Pulmonary artery endothelial cell (primary cell): ENCODE data around the gene ANKRD60. TPM values are rescaled to one million over a fixed set of nuclear protein-coding genes. Genes with fewer than 3 reads are reported as not detected.

Experiments
- DNase-seq: peaks from one replicate; pipeline ENCODE4 v3.0.0-alpha.2; 2011; ENCODE audit warnings: low read depth, low spot score
- total RNA-seq: library from RNA; depleted of rRNA; stranded (reverse); fragments of >200 nt; gene quantifications from 2 replicates; pipeline ENCODE4 v1.2.3, GENCODE V29; 2014

ANKRD60 gene
- total RNA-seq, 1 donor from 2014 or later, result 0.07 TPM

DNA sequence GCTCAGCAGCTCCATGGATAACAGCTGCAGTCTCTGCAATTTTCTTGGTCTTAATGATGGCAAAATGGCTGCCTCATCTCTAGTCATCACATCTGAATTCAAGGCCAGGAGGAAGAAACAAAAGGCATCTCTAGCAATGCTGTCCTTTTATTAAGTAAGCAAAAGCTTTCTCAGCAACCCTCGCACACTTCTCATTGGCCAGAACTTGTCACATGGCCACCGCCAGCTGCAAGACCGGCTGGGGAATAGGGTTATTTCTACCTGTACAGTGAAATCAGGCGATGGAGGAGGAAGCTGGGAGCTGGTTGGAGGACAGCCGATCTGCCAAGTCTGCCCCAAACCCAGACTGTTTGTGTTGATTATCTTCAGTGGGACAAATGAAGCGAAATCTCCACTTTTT is 33.4 kb downstream of the ANKRD60 start:
- DNase-seq, result no peak

DNA sequence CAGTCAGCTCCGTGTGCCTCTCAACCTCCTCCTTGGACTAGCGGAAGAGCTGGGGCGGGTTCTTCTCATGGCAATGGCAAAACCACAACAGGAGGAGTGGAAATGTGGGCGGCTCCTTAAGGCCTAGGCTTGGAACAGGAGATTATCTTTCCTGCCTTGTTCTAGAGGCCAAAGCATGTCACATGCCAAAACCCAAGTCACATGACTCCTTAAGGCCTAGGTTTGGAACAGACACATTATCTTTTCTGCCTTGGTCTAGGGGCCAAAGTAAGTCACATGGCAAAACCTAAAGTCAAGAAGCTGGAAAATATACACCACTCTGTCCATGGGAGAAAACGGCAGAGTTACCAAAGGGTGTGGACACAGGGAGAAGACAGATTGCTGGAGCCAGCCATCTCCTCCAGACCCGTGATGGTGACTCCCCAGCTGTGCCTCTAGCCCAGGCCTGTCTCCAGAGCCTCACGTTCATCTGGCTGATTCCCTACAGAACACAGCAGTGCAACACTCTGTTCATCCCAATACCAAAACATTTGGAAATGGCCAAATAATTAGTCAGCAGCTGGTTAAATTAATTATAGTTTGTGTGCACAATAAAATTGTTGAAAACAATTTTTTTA is 34.2 kb downstream of the ANKRD60 start:
- no peak for DNase-seq

DNA sequence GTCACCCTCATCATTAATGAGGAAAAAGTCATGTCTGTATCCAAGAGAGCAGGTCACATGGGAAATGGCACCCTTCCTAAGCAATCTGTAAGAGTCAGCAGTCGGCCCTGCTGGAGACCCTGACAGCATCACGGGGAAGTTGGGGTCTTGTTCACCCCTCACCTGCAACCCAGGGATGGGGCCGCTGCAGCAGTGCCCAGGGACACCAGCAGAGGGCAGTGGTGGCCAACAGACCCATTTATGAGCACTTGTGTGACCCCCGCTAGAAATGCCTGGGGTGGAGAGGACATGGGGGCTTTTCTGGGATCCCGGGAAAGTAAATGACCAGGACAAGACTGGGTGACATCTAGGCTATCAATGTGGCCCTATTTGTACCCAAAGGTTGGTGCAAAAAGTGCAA is 35.9 kb downstream of the ANKRD60 start:
- DNase-seq, result no peak

- DNase-seq, result no peak
Observed at GRCh38 chr20:58192065-58192464, 36.4 kb downstream of the ANKRD60 start.

DNA sequence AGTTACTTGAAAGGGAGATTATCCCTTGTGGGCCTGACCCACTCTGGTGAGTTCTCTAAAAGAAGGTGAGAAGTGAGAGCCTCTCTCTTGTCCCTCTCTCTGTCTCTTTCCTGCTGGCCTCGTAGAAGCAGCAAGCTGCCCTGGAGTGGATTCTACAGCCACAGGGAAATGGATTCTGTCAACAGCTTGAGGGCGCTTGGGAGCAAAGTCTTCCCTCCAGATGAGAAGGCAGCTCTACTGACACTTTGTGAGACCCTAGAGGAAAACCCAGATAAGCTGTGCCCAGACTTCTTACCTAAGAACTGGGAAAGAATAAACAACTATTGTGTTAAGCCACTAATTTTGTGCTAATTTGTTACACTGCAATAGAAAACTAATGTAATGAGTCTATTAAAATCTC is 39.9 kb downstream of the ANKRD60 start:
- no peak for DNase-seq

DNA sequence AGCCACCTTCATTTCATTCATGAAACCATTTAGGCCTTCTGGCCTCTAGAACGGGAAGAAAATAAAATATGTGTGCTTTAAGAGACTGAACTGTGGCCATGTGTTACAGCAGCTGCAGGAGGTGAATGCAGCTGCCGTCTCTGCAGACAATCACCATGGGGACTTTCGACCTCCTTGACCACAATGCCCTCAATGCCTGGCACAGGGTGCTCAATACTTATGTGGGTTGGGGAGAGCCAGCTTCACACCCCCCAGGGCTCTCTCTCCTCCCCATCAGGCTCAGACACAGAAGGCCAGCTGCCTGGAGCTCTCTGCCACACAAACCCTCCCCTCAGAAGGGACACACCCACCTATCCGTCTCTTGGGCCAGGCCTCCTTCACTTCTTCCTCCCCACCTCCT is 43.5 kb downstream of the ANKRD60 start:
- DNase-seq, result no peak

DNA sequence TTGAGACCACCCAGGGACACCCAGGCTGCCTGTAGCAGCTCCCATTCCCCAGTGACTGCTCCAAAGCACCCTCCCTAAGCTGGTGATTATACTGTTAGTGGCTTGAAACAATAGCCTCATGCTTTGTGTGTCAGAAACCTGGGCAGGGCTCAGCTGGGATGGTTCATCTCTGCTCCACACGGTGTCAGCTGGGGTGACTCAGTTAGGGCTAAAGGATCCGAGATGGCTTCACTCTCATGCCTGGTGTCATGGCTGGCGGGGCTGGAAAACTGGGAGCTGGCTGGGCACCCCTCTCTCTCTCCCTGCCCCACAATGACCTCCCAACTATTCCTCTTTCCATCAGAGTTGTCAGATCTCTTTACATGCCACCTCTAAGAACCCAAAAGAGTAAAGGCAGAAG is 44.4 kb downstream of the ANKRD60 start:
- DNase-seq, result no peak

- no peak for DNase-seq
Observed at GRCh38 chr20:58182521-58183140, 45.8 kb downstream of the ANKRD60 start.

GRCh38 chr20:58179432-58180099 is 48.9 kb downstream of the ANKRD60 start:
- DNase-seq, result no peak

DNA sequence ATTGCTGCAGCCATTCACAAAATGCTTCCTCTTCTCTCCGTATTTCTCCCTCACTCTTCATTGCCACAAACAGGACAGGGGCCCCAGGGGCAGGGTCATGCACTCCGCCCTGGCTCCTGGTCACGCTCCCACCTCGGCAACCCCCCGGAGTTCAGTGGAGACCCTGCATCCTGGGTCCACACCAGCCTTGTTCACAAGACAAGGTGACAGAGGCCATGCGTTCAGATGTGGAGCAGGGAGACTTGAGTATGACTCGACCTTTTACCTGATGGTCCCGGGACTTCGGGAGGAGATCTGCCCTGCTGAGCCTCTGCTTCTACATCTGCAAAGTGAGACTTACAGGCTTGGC is 49.4 kb downstream of the ANKRD60 start:
- DNase-seq, result no peak

DNA sequence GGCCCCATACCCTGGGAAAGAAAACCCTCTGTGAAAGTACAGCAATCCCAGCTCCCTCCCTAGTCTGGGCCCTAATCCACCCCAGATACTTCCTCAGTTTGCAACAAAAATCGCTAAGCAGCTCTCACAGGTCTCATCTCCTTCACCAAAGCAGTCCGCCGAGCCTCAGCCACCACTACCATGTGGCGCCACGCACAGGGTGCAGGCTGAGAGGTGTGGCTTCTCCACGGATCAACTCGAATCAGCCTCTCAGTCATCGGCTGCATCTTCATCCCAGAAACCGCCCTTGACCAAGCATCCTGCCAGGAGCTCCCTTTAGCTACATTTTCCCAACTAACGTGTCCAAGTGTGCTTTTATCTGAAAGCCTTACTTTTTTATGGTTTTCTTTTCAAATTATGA is 50.7 kb downstream of the ANKRD60 start:
- no peak for DNase-seq

DNA sequence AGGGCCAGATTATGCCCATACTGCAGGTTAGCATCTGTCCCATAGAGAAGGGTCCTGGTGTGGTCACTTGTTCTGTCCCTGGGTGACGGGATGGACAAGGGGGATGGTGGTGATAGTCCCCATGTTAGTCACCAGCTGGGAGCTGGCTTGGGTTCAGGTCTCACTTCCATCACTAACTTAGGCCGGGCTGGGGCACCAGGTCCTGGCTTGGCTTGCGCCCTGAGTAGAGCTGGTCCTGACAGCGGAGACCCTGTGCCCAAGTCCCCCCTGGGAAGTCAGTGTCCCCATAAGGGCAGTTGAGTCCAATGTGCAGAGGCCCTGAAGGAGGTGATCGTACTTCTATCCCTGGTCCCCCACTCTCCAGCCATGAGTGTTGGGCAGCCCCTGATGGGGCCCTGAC is 52.6 kb downstream of the ANKRD60 start:
- DNase-seq, result no peak

GRCh38 chr20:58175425-58175824 is 53.0 kb downstream of the ANKRD60 start:
- no peak for DNase-seq

DNA sequence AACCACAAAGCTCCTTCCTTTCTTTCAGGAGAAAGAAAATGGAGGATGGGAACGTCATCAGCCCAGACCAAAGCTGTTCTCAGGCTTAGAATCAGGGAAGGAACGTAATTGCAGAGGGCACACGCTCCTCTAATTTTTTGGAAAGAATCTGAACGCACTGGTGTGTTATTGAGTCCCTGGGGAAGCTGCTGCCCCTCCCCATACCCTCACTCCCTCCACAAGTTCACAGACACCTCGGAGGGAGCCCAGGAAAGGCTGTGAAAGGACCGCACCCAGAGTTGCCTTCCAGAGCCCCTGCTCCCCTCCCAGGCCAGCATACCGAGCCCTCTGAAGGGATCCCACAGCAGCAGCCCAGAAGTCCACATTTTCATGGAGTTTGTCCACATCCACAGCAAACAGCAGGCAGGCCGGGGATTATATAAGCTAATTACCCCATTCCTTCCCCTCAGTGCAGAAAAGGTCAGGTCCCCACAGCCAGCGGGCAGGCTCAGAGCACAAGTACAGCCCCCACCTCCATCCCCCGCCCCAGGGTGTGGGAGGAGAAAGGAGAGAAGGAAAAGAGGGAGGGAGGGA is 53.7 kb downstream of the ANKRD60 start:
- DNase-seq, result no peak

GRCh38 chr20:58173930-58174707 is 54.3 kb downstream of the ANKRD60 start:
- DNase-seq, result no peak

GRCh38 chr20:58173091-58173490 is 55.4 kb downstream of the ANKRD60 start:
- DNase-seq, result no peak

GRCh38 chr20:58171796-58172425 is 56.5 kb downstream of the ANKRD60 start:
- no peak for DNase-seq

DNA sequence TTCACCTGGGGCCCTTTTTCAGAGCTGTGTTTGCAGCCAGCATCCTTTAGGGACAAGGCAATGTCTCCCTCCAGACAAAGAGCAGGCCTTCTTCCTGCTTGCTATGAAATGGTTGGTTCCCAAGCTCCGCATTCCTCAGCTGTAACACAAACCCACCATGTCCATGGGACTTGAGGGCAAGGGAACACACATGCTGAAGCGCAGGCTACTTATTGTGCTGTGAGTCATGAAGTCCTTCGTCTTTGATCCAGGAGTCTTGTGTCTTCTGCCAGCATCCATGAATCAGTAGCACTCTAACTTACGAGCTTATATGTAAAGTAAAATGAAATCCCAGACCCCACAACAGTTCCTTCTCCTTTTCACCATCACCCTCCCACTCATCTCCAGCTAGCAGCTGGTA is 59.0 kb downstream of the ANKRD60 start:
- DNase-seq, result no peak

DNA sequence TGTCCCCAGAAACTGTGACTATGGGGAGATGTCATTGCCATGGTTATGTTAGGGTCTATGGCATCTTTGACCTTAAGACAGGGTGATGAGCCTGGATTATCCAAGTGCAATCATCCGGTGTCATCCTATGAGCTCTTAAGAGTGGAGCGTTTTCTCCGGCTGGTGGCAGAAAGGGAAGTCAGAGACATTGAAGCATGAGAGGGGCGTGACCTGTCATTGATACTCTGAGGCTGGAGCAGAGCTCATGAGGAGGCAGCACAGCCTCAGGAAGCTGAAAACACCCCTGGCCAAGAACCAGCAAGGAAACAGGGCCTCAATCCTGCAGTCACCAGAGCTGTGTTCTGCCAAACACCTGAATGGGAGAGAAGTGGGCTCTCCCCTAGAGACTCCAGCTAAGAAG is 59.6 kb downstream of the ANKRD60 start:
- no peak for DNase-seq

DNA sequence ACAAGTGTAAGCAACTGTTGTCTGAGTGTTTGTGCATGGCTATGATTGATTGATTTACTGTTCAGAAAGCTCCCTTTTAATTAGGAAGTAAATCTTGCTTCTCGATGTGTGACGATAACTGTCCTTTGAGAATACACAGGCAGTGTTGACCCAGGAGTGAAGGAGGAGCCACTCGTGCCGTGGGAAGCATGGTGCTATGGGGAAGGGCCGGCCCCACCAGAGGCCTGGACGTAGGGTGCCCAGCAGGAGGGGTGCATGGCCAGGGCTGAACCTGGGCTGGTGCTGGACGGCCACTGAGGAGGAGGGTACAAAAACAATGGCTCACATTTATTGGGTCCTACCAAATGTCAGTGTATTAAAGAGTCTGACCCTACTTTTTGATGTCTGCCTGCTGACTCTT is 60.7 kb downstream of the ANKRD60 start:
- no peak for DNase-seq
